Breast epithelium (tissue), 4 donors: ENCODE measurements around the gene CYP2W1. TPM values are rescaled to one million over a fixed set of nuclear protein-coding genes. Genes with fewer than 3 reads are reported as not detected.
A peak's percentile ranks its signal among the peaks of the same experiment; 100 is the strongest.

Experiments
- DNase-seq, 2 donors: peaks; one replicate each; pipeline ENCODE4 v3.0.0-alpha.2; 2019; ENCODE audit warnings: low spot score in 2 of 2
- H3K27ac ChIP-seq, 2 donors: fragments of 200-600 bp; sonication (generic) in 1 of 2; one replicate each; pipeline ENCODE4 v1.5.1; 2016 to 2019; ENCODE audit warnings: mild to moderate bottlenecking in 1 of 2
- H3K27me3 ChIP-seq, 2 donors: fragments of 200-600 bp; sonication (generic) in 1 of 2; one replicate each; pipeline versions ENCODE4 v1.5.1 to v1.6.0; 2017 to 2019; ENCODE audit warnings: control low read depth in 1 of 2, mild to moderate bottlenecking in 1 of 2
- H3K36me3 ChIP-seq: fragments of 200-600 bp; one replicate; pipeline ENCODE4 v1.5.1; 2019
- H3K4me1 ChIP-seq, 2 donors: fragments of 200-600 bp; sonication (generic); one replicate each; pipeline ENCODE4 v1.5.1; 2016 to 2019; ENCODE audit warnings: control low read depth in 1 of 2
- H3K4me3 ChIP-seq, 3 donors: fragments of 200-600 bp; sonication (generic); 1 replicate in 2 of 3; 2 replicates in 1 of 3; pipeline ENCODE4 v1.5.1; 2016 to 2019; ENCODE audit warnings: mild to moderate bottlenecking in 3 of 3, moderate library complexity in 2 of 3
- H3K9me3 ChIP-seq, 2 donors: fragments of 200-600 bp; sonication (generic) in 1 of 2; one replicate each; pipeline ENCODE4 v1.5.1; 2016 to 2019; ENCODE audit warnings: control low read depth in 1 of 2
- CTCF ChIP-seq, 3 donors: fragments of 450-650 bp; IDR thresholded peaks; one replicate each; pipeline ENCODE4 v1.5.1; 2016 to 2017; ENCODE audit warnings: antibody characterized with exemption in 3 of 3, mild to moderate bottlenecking in 3 of 3, moderate library complexity in 3 of 3
- POLR2A ChIP-seq: fragments of 450-650 bp; IDR thresholded peaks from one replicate; pipeline ENCODE4 v1.6.1; 2016; ENCODE audit warnings: antibody characterized with exemption, mild to moderate bottlenecking, moderate library complexity
- POLR2AphosphoS5 ChIP-seq, 3 donors: sonication (generic); formaldehyde crosslinking; IDR thresholded peaks; one replicate each; pipeline ENCODE4 v1.6.1; 2017; ENCODE audit warnings: antibody characterized with exemption in 3 of 3
- intact Hi-C: fragments of 100-400 bp; cut with DNase I; formaldehyde crosslinking; loops from one replicate; pipeline ENCODE4 v1.15.1; 2023; ENCODE audit warnings: low total_unique reads
- total RNA-seq, 3 donors: library from RNA; depleted of rRNA; stranded (reverse); fragments of >200 nt; gene quantifications; one replicate each; pipeline ENCODE4 v1.1.0, GENCODE V29; 2016

Gene CYP2W1
- total RNA-seq, 3 donors from 2014 or later: not detected

- Histone ChIP-seq H3K36me3 (no peaks in the 10 kb centered on the region), H3K4me3 (peak overlapping the region in 1 of 3 donors; percentile 99), H3K4me1 (peaks cover 0 to 8% of the 10 kb centered on the region in 2 donors), H3K27ac (peak overlapping the region in 1 of 2 donors; percentile 99), H3K9me3 (no peaks in the 10 kb centered on the region), H3K27me3 (no peaks in the 10 kb centered on the region)
- TF ChIP-seq CTCF (IDR thresholded peaks at IDR 0.05) (no peak), POLR2AphosphoS5 (IDR thresholded peaks at IDR 0.05) (no peak), POLR2A (no peak)
- DNase-seq: no peak
- intact Hi-C loops: no loop called here
Measured at GRCh38 chr7:1026721-1027161, 43.8 kb downstream of the CYP2W1 start.

GRCh38 chr7:1027242-1028043 is 44.5 kb downstream of the CYP2W1 start:
- Histone ChIP-seq H3K4me1 (peaks cover 0 to 8% of the 10 kb centered on the region in 2 donors), H3K9me3 (no peaks in the 10 kb centered on the region), H3K27ac (peak overlapping the region; percentile 95 to 99), H3K36me3 (no peaks in the 10 kb centered on the region), H3K4me3 (peak overlapping the region; percentile 61 to 99 (median 86)), H3K27me3 (no peaks in the 10 kb centered on the region)
- intact Hi-C loops: no loop called here
- no peak for DNase-seq
- TF ChIP-seq CTCF (IDR thresholded peaks at IDR 0.05): no peak
- no peak for TF ChIP-seq POLR2AphosphoS5 (IDR thresholded peaks at IDR 0.05)
- TF ChIP-seq POLR2A: no peak

- Histone ChIP-seq H3K4me1 (peaks cover 0 to 8% of the 10 kb centered on the region in 2 donors), H3K9me3 (no peaks in the 10 kb centered on the region), H3K27me3 (no peaks in the 10 kb centered on the region), H3K4me3 (peak overlapping the region; percentile 61 to 99 (median 86)), H3K27ac (peak overlapping the region; percentile 95 to 99), H3K36me3 (no peaks in the 10 kb centered on the region)
- TF ChIP-seq CTCF (IDR thresholded peaks at IDR 0.05) (no peak), POLR2AphosphoS5 (IDR thresholded peaks at IDR 0.05) (peak in 2 of 3 donors; percentile 43 to 82), POLR2A (no peak)
- peak; percentile 87 to 92 for DNase-seq
- intact Hi-C loops: no loop called here
Measured at GRCh38 chr7:1028044-1028770, 45.2 kb downstream of the CYP2W1 start.

GRCh38 chr7:1028775-1029636 is 46.0 kb downstream of the CYP2W1 start:
- intact Hi-C loops: no loop called here
- Histone ChIP-seq H3K9me3 (no peaks in the 10 kb centered on the region), H3K4me1 (peaks cover 0 to 8% of the 10 kb centered on the region in 2 donors), H3K36me3 (no peaks in the 10 kb centered on the region), H3K27ac (peak overlapping the region; percentile 95 to 99), H3K4me3 (peak overlapping the region; percentile 61 to 99 (median 86)), H3K27me3 (no peaks in the 10 kb centered on the region)
- no peak for TF ChIP-seq POLR2A
- no peak for TF ChIP-seq CTCF (IDR thresholded peaks at IDR 0.05)
- peak in 1 of 3 donors; percentile 16 for TF ChIP-seq POLR2AphosphoS5 (IDR thresholded peaks at IDR 0.05)
- peak; percentile 83 to 85 for DNase-seq
